ENCODE data around the gene CAMSAP1. TPM values are rescaled to one million over a fixed set of nuclear protein-coding genes. Genes with fewer than 3 reads are reported as not detected.

The CAMSAP1 gene
- total RNA-seq, 4 donors from 2014 or later = 15.6 to 61.2 (median 43.2) TPM

DNA sequence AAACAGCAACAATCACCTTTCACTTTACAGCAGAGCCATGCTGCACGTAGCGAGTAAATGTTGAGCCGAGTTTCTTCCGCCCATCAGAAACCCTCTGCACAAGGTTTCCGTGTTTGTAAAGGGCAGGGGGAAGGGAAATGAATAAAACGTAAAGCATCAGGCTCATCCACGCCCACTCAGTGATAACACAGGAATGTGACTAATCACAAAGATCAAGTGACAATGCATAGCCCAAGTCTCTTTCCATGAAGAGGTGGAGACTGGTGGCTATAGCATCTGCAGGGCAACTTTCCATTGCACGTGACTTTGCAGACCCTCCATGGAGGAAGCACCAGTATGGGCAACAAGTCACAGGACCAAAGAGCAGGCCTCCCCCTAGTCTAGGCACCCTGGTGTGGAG, 56.6 kb downstream of the CAMSAP1 start:
- Histone ChIP-seq H3K27ac (no peak overlapping the region), H3K4me3 (no peak overlapping the region), H3K36me3 (no peaks in the 10 kb centered on the region), H3K9me3 (no peaks in the 10 kb centered on the region), H3K27me3 (no peaks in the 10 kb centered on the region), H3K4me1 (no peaks in the 10 kb centered on the region)
- DNase-seq = no peak
- intact Hi-C loops (cut with DNase I; ENCODE audit: low total_unique reads) = no loop called here
- TF ChIP-seq POLR2A (IDR thresholded peaks at IDR 0.05) = no peak
- TF ChIP-seq, protein P1, sequence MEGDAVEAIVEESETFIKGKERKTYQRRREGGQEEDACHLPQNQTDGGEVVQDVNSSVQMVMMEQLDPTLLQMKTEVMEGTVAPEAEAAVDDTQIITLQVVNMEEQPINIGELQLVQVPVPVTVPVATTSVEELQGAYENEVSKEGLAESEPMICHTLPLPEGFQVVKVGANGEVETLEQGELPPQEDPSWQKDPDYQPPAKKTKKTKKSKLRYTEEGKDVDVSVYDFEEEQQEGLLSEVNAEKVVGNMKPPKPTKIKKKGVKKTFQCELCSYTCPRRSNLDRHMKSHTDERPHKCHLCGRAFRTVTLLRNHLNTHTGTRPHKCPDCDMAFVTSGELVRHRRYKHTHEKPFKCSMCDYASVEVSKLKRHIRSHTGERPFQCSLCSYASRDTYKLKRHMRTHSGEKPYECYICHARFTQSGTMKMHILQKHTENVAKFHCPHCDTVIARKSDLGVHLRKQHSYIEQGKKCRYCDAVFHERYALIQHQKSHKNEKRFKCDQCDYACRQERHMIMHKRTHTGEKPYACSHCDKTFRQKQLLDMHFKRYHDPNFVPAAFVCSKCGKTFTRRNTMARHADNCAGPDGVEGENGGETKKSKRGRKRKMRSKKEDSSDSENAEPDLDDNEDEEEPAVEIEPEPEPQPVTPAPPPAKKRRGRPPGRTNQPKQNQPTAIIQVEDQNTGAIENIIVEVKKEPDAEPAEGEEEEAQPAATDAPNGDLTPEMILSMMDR (IDR thresholded peaks at IDR 0.05) = no peak

DNA sequence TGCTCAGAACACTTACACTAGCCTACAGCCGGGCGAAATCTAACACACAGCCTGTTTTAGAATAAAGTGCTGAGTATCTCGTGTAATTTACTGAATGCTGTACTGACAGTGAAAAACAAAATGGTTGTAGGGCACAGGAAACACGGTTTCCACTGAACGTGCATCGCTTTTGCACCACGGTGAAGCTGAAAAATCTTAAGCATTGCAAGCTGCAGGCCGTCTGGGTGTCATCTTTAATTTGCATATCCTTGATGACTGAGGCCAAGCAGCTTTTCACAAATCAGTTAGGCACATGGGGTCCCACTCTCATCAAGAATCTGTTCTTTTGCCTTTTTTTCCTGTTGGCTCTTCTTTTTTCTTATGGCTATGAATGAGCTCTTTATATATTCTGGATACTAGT, 58.2 kb downstream of the CAMSAP1 start:
- no peak overlapping the region for H3K27ac ChIP-seq
- intact Hi-C loops (cut with DNase I; ENCODE audit: low total_unique reads) = no loop called here
- no peak overlapping the region for H3K4me3 ChIP-seq
- no peak for DNase-seq
- no peaks in the 10 kb centered on the region for H3K9me3 ChIP-seq
- no peaks in the 10 kb centered on the region for H3K27me3 ChIP-seq
- TF ChIP-seq, protein P1 (IDR thresholded peaks at IDR 0.05) = no peak
- TF ChIP-seq POLR2A (IDR thresholded peaks at IDR 0.05) = no peak
- H3K36me3 ChIP-seq = no peaks in the 10 kb centered on the region
- H3K4me1 ChIP-seq = no peaks in the 10 kb centered on the region

DNA sequence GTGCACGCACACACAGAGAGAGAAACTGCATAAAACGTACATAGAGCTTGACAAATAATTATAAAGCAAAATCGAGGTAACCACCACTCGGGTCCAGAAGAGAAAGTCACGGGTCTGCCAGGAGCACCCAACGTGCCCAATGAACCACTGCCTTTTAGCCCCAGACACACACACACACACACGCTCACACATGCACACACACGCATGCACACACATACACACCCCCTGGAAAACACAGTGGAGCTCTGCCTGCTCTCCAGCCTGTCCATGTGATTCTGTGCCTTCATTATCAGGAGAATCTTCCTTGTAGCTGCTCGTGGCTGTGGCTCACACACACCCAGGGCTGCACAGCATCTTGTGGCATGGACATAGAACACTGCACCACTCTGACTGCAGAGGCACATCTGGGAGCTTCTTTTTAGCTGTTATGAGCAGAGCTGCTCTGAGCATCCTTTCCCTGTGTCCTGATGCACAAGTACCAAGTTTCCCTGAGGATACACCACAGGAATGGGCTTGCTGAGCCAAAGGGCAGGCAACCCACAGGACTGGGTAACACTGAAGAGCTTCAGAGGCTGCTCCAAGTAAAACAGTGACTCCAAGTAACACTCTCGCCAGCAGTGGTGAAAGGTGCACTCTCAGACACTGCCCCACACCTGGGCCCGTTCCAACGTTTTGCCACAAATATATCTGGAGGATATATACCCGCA, 58.9 kb downstream of the CAMSAP1 start:
- H3K36me3 ChIP-seq = no peaks in the 10 kb centered on the region
- TF ChIP-seq, protein P1 (IDR thresholded peaks at IDR 0.05) = no peak
- no peak for TF ChIP-seq POLR2A (IDR thresholded peaks at IDR 0.05)
- no peaks in the 10 kb centered on the region for H3K27me3 ChIP-seq
- H3K27ac ChIP-seq = no peak overlapping the region
- DNase-seq = no peak
- no peak overlapping the region for H3K4me3 ChIP-seq
- intact Hi-C loops (cut with DNase I; ENCODE audit: low total_unique reads) = no loop called here
- H3K4me1 ChIP-seq = no peaks in the 10 kb centered on the region
- no peaks in the 10 kb centered on the region for H3K9me3 ChIP-seq

DNA sequence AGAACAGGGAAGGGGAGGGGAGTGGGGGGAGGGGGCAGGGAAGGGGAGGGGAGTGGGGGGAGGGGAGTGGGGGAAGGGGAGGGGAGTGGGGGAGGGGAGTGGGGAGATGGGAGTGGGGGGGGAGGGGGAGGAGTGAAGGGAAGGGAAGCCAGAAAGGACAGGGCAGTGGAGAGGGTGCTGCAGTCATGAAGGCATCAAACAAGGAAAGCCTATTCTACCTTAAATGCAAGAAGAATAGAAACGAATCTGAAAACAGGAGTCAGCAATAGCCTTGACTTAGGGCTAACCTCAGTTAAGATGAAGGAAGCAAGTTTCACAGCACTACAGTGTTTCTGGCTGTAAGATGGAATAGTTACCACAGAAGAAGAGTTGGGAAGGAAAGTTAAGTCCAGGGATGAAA, 59.5 kb downstream of the CAMSAP1 start:
- intact Hi-C loops (cut with DNase I; ENCODE audit: low total_unique reads) = no loop called here
- no peak for DNase-seq
- no peaks in the 10 kb centered on the region for H3K4me1 ChIP-seq
- TF ChIP-seq, protein P1 (IDR thresholded peaks at IDR 0.05) = no peak
- TF ChIP-seq POLR2A (IDR thresholded peaks at IDR 0.05) = no peak
- H3K4me3 ChIP-seq = no peak overlapping the region
- H3K9me3 ChIP-seq = no peaks in the 10 kb centered on the region
- H3K27ac ChIP-seq = no peak overlapping the region
- no peaks in the 10 kb centered on the region for H3K27me3 ChIP-seq
- no peaks in the 10 kb centered on the region for H3K36me3 ChIP-seq

DNA sequence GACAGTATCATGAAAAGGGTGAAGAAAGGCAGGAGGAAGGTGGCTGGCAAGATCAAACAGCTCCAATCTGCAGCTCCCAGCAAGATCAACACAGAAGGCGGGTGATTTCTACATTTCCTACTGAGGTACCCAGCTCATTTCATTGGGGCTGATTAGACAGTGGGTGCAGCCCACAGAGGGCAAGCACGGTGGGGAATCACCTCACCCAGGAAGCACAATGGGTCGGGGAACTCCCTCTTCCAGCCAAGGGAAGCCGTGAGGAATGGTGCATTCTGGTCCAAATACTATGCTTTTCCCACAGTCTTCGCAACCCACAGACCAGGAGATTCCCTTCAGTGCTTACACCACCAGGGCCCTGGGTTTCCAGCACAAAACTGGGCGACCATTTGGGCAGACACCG, 66.8 kb downstream of the CAMSAP1 start:
- intact Hi-C loops (cut with DNase I; ENCODE audit: low total_unique reads) = no loop called here
- Histone ChIP-seq H3K4me1 (no peaks in the 10 kb centered on the region), H3K4me3 (no peak overlapping the region), H3K9me3 (no peaks in the 10 kb centered on the region), H3K27me3 (no peaks in the 10 kb centered on the region), H3K36me3 (no peaks in the 10 kb centered on the region), H3K27ac (no peak overlapping the region)
- DNase-seq = no peak
- TF ChIP-seq, protein P1 (IDR thresholded peaks at IDR 0.05) = no peak
- TF ChIP-seq POLR2A (IDR thresholded peaks at IDR 0.05) = no peak
